ENCODE measurements around the gene DCLK1.

- TF ChIP-seq CTCF (IDR thresholded peaks at IDR 0.05): no peak
- no peak for TF ChIP-seq POLR2AphosphoS5 (IDR thresholded peaks at IDR 0.05)
- no peak for TF ChIP-seq POLR2A (IDR thresholded peaks at IDR 0.05; ENCODE audit: low read depth)
These were observed 275.6 kb downstream of the DCLK1 start for GRCh38 chr13:35855531-35856019.

Data from esophagus muscularis mucosa (tissue), 3 donors.